ENCODE results near the gene COL4A3. TPM values are rescaled to one million over a fixed set of nuclear protein-coding genes. Genes with fewer than 3 reads are reported as not detected.

COL4A3 gene
- total RNA-seq, 2 donors from 2014 or later = 1.6 to 16.5 TPM

- TF ChIP-seq POLR2A (IDR thresholded peaks at IDR 0.05) (no peak), CTCF (IDR thresholded peaks at IDR 0.05) (no peak)
- WGBS, 2 donors = 78 to 90% methylated on average over 8 of the region's 8 CpGs
- Histone ChIP-seq H3K4me3 (no peak overlapping the region), H3K9me3 (no peaks in the 10 kb centered on the region), H3K4me1 (no peaks in the 10 kb centered on the region), H3K27ac (no peak overlapping the region), H3K36me3 (replicated peaks in 1 of 2; ENCODE audit: insufficient read depth in 1 of 2, low read depth in 2 of 2) (no peaks in the 10 kb centered on the region), H3K27me3 (no peaks in the 10 kb centered on the region)
- intact Hi-C loops (cut with DNase I) = loop anchor here (5.0 to 10.0 kb wide), 2 partner anchors 112 to 634 kb away; no protein-coding TSS in a partner anchor
- DNase-seq (no peak), ATAC-seq (no peak)
These were observed 33.8 kb upstream of the COL4A3 start for GRCh38 chr2:227130636-227131035.

GRCh38 chr2:227132986-227133385 lies 31.4 kb upstream of the COL4A3 start:
- no peaks in the 10 kb centered on the region for H3K9me3 ChIP-seq
- H3K27me3 ChIP-seq = no peaks in the 10 kb centered on the region
- H3K4me1 ChIP-seq = no peaks in the 10 kb centered on the region
- H3K27ac ChIP-seq = no peak overlapping the region
- ATAC-seq = no peak
- intact Hi-C loops (cut with DNase I) = loop anchor here (5.0 to 10.0 kb wide), 2 partner anchors 109 to 632 kb away; no protein-coding TSS in a partner anchor
- H3K4me3 ChIP-seq = no peak overlapping the region
- H3K36me3 ChIP-seq (replicated peaks in 1 of 2; ENCODE audit: insufficient read depth in 1 of 2, low read depth in 2 of 2) = no peaks in the 10 kb centered on the region
- WGBS, 2 donors = 43 to 74% methylated on average over 4 of the region's 4 CpGs
- no peak for DNase-seq
- TF ChIP-seq POLR2A (IDR thresholded peaks at IDR 0.05) (no peak), CTCF (IDR thresholded peaks at IDR 0.05) (no peak)

GRCh38 chr2:227134591-227134990 lies 29.8 kb upstream of the COL4A3 start:
- 85 to 89% methylated on average over 5 of the region's 5 CpGs for WGBS, 2 donors
- H3K4me3 ChIP-seq = no peak overlapping the region
- H3K4me1 ChIP-seq = no peaks in the 10 kb centered on the region
- no peak for DNase-seq
- no peaks in the 10 kb centered on the region for H3K27me3 ChIP-seq
- intact Hi-C loops (cut with DNase I) = loop anchor here (5.0 to 10.0 kb wide), 2 partner anchors 108 to 630 kb away; no protein-coding TSS in a partner anchor
- ATAC-seq = no peak
- H3K27ac ChIP-seq = no peak overlapping the region
- no peaks in the 10 kb centered on the region for H3K36me3 ChIP-seq (replicated peaks in 1 of 2; ENCODE audit: insufficient read depth in 1 of 2, low read depth in 2 of 2)
- no peaks in the 10 kb centered on the region for H3K9me3 ChIP-seq
- TF ChIP-seq CTCF (IDR thresholded peaks at IDR 0.05) (no peak), POLR2A (IDR thresholded peaks at IDR 0.05) (no peak)

GRCh38 chr2:227141301-227141700 lies 23.1 kb upstream of the COL4A3 start:
- WGBS, 2 donors = 88 to 93% methylated on average over 4 of the region's 4 CpGs
- Histone ChIP-seq H3K4me3 (no peak overlapping the region), H3K36me3 (replicated peaks in 1 of 2; ENCODE audit: insufficient read depth in 1 of 2, low read depth in 2 of 2) (no peaks in the 10 kb centered on the region), H3K4me1 (no peaks in the 10 kb centered on the region), H3K9me3 (no peaks in the 10 kb centered on the region), H3K27ac (no peak overlapping the region), H3K27me3 (no peaks in the 10 kb centered on the region)
- ATAC-seq = no peak
- no peak for TF ChIP-seq CTCF (IDR thresholded peaks at IDR 0.05)
- TF ChIP-seq POLR2A (IDR thresholded peaks at IDR 0.05) = no peak
- DNase-seq = no peak
- intact Hi-C loops (cut with DNase I) = no loop called here

GRCh38 chr2:227143895-227144294 lies 20.5 kb upstream of the COL4A3 start:
- no peaks in the 10 kb centered on the region for H3K27me3 ChIP-seq
- no peak for TF ChIP-seq POLR2A (IDR thresholded peaks at IDR 0.05)
- no peak for TF ChIP-seq CTCF (IDR thresholded peaks at IDR 0.05)
- no peak overlapping the region for H3K27ac ChIP-seq
- WGBS, 2 donors = 75 to 82% methylated on average over 1 of the region's 1 CpG
- no peak for ATAC-seq
- no peaks in the 10 kb centered on the region for H3K4me1 ChIP-seq
- intact Hi-C loops (cut with DNase I) = no loop called here
- no peaks in the 10 kb centered on the region for H3K36me3 ChIP-seq (replicated peaks in 1 of 2; ENCODE audit: insufficient read depth in 1 of 2, low read depth in 2 of 2)
- DNase-seq = no peak
- H3K9me3 ChIP-seq = no peaks in the 10 kb centered on the region
- H3K4me3 ChIP-seq = no peak overlapping the region
